ENCODE measurements around the gene RBM48. TPM values are rescaled to one million over a fixed set of nuclear protein-coding genes. Genes with fewer than 3 reads are reported as not detected.

The RBM48 gene
- total and polyA plus RNA-seq, 9 of the 15 experiments (the other 6 are each of a cell fraction or from before 2014, with no cell fraction given), result 9.9 to 35.1 (median 16.3) TPM

DNA sequence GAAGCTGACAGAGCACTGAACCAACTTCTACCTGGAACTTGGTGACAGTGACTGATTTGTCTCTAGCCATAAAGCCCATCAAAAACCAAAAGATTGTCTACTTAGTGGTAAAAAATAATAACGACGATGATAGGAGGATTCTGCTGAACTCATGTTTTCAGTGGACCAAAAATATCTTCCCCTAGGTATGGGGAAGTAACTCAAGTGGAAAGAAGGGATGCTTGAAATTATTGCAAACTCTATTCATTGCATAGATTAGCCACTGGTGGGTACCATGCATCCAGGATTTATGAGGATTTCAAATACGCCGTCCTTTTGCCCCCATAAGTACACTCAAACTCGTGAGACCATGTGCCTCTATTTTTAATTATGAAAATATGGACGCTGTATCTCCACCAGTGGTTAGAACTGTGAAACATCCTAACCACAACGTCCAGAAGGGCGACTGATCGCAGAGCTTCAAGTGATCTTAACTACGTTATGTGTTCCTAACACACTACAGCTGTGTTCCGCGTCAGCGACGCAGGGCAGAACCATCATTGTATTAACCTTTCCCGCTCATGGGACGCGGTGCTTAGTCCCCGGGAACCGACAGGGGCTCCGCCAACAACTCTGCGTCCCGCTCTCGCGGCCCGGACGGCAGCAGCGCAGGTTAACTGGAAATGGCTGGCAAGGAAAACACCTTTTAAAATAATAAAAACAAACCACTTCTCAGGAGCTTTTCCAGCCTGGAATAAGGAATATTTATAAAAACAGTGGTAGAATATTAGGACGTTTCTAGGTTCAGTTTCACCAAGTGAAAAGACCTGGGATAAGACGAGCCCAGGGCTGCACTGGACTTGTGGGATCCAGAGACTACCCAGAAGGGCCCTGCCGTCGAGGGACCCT, 1.1 kb upstream of the RBM48 start (continued):
- TF ChIP-seq FOXK1 (CRISPR knock-in tag; IDR thresholded peaks at IDR 0.05; ENCODE audit: borderline replicate concordance) (peak; percentile 43; the same call in 1 of the 2 replicates), CREB1 (IDR thresholded peaks at IDR 0.05) (no peak), CREB1 (CRISPR knock-in tag; IDR thresholded peaks at IDR 0.05) (peak; percentile 52; the same call in 1 of the 2 replicates), TEAD4 (IDR thresholded peaks at IDR 0.05; ENCODE audit: low read length) (no peak), TEAD4 (CRISPR knock-in tag; IDR thresholded peaks at IDR 0.05; ENCODE audit: borderline replicate concordance) (0 out of 2 replicates have a peak, but pooled peaks have one; percentile 16), ZNF311 (CRISPR knock-in tag; IDR thresholded peaks at IDR 0.05) (no peak), KAT7 (CRISPR knock-in tag; IDR thresholded peaks at IDR 0.05; ENCODE audit: borderline replicate concordance) (0 out of 2 replicates have a peak, but pooled peaks have one; percentile 84), NRF1 (conservative IDR thresholded peaks at IDR 0.05 in 1 of 2, IDR thresholded peaks at IDR 0.05 in 1 of 2) (peak in 1 of 2 experiments; percentile 50; a peak in 1 of 4 replicates), HOXB6 (CRISPR knock-in tag; IDR thresholded peaks at IDR 0.05; ENCODE audit: borderline replicate concordance) (no peak), JUND (IDR thresholded peaks at IDR 0.05; ENCODE audit: borderline replicate concordance, low read depth, low read length) (no peak), JUND (tag; IDR thresholded peaks at IDR 0.05; ENCODE audit: borderline replicate concordance, low read depth, low read length) (0 out of 3 replicates have a peak, but pooled peaks have one; percentile 11), MXI1 (IDR thresholded peaks at IDR 0.05; ENCODE audit: low read depth, low read length) (no peak), HDAC2 (IDR thresholded peaks at IDR 0.05) (0 out of 2 replicates have a peak, but pooled peaks have one; percentile 35), PHTF2 (CRISPR knock-in tag; IDR thresholded peaks at IDR 0.05) (no peak), RB1 (IDR thresholded peaks at IDR 0.05; ENCODE audit: low read depth) (0 out of 2 replicates have a peak, but pooled peaks have one; percentile 21), DACH1 (IDR thresholded peaks at IDR 0.05; ENCODE audit: partially characterized antibody) (peak; percentile 16), KAT2B (IDR thresholded peaks at IDR 0.05; ENCODE audit: low read depth, low read length) (no peak), CREM (IDR thresholded peaks at IDR 0.05; ENCODE audit: low read depth) (peak; percentile 71), TCF3 (CRISPR knock-in tag; IDR thresholded peaks at IDR 0.05) (no peak), ZNF197 (CRISPR knock-in tag; IDR thresholded peaks at IDR 0.05; ENCODE audit: low read depth) (no peak)
- TF ChIP-seq, protein P1, sequence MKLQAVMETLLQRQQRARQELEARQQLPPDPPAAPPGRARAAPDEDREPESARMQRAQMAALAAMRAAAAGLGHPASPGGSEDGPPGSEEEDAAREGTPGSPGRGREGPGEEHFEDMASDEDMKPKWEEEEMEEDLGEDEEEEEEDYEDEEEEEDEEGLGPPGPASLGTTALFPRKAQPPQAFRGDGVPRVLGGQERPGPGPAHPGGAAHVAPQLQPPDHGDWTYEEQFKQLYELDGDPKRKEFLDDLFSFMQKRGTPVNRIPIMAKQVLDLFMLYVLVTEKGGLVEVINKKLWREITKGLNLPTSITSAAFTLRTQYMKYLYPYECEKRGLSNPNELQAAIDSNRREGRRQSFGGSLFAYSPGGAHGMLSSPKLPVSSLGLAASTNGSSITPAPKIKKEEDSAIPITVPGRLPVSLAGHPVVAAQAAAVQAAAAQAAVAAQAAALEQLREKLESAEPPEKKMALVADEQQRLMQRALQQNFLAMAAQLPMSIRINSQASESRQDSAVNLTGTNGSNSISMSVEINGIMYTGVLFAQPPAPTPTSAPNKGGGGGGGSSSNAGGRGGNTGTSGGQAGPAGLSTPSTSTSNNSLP (IDR thresholded peaks at IDR 0.05; ENCODE audit: borderline replicate concordance, low read depth, low read length), result no peak
- TF ChIP-seq, protein P2, sequence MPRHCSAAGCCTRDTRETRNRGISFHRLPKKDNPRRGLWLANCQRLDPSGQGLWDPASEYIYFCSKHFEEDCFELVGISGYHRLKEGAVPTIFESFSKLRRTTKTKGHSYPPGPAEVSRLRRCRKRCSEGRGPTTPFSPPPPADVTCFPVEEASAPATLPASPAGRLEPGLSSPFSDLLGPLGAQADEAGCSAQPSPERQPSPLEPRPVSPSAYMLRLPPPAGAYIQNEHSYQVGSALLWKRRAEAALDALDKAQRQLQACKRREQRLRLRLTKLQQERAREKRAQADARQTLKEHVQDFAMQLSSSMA (CRISPR knock-in tag; IDR thresholded peaks at IDR 0.05), result 0 out of 2 replicates have a peak, but pooled peaks have one; percentile 14
- TF ChIP-seq, protein P3, sequence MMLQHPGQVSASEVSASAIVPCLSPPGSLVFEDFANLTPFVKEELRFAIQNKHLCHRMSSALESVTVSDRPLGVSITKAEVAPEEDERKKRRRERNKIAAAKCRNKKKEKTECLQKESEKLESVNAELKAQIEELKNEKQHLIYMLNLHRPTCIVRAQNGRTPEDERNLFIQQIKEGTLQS (IDR thresholded peaks at IDR 0.05), result no peak
- TF ChIP-seq, protein P3 (CRISPR knock-in tag; conservative IDR thresholded peaks at IDR 0.05), result 0 out of 2 replicates have a peak, but pooled peaks have one; percentile 51
